CD4-positive, alpha-beta T cell (primary cell): ENCODE data around the gene ABCA13. TPM values are rescaled to one million over a fixed set of nuclear protein-coding genes. Genes with fewer than 3 reads are reported as not detected.

Experiments used
- ATAC-seq: fragments of 200-7000 bp; cut with Tn5 transposase; one replicate; pipeline ENCODE4 v1.10.0; 2022; ENCODE audit warnings: mild to moderate bottlenecking; ENCODE audit not compliant: poor library complexity
- CTCF ChIA-PET: fragments of 350-600 bp; sonication (Branson Sonifier 250); formaldehyde crosslinking; loops from one replicate; lab custom pipeline; 2021; ENCODE audit warnings: antibody characterized with exemption, inconsistent platforms; lab: Charles Lee
- POLR2A ChIA-PET: fragments of 350-600 bp; sonication (Branson Sonifier 250); formaldehyde crosslinking; loops from one replicate; lab custom pipeline; 2021; ENCODE audit warnings: antibody characterized with exemption, inconsistent platforms; lab: Charles Lee
- DNase-seq, 14 experiments: peaks; one replicate each; pipeline ENCODE4 v3.0.0-alpha.2; 2013 to 2020; ENCODE audit warnings: mixed read lengths in 2 of 14
- H3K27ac ChIP-seq, 2 donors: one replicate each; pipeline versions ENCODE4 v1.5.1 to v1.7.0; 2013; ENCODE audit warnings: low read length in 2 of 2, low read depth in 1 of 2, mild to moderate bottlenecking in 1 of 2
- H3K27me3 ChIP-seq, 2 experiments: 1 replicate in 1 of 2; 2 replicates in 1 of 2; pipeline versions ENCODE4 v1.6.1 to v1.7.0; 2013; ENCODE audit warnings: low read length in 2 of 2, control low read depth in 1 of 2, mild to moderate bottlenecking in 1 of 2, moderate library complexity in 1 of 2; ENCODE audit not compliant: insufficient read depth in 2 of 2, control insufficient read depth in 1 of 2
- H3K36me3 ChIP-seq: one replicate; pipeline ENCODE4 v1.6.1; 2013; ENCODE audit warnings: low read length, control low read depth; ENCODE audit not compliant: insufficient read depth
- H3K4me1 ChIP-seq: one replicate; pipeline ENCODE4 v1.6.1; 2013; ENCODE audit warnings: low read length, control low read depth; ENCODE audit not compliant: insufficient read depth
- H3K4me3 ChIP-seq: one replicate; pipeline ENCODE4 v1.5.1; 2013; ENCODE audit warnings: mild to moderate bottlenecking, low read length, moderate library complexity
- H3K9me3 ChIP-seq, 2 experiments: 1 replicate in 1 of 2; 2 replicates in 1 of 2; pipeline versions ENCODE4 v1.6.1 to v1.7.0; 2013; ENCODE audit warnings: low read length in 2 of 2, mild to moderate bottlenecking in 2 of 2, control low read depth in 1 of 2, moderate library complexity in 1 of 2; ENCODE audit not compliant: control insufficient read depth in 1 of 2, insufficient read depth in 1 of 2
- H3K27ac Mint-ChIP-seq: one replicate; pipeline ENCODE4 v1.8.0; 2020; ENCODE audit warnings: mixed read lengths
- H3K27me3 Mint-ChIP-seq: one replicate; pipeline ENCODE4 v1.8.0; 2021; ENCODE audit warnings: mixed read lengths
- H3K36me3 Mint-ChIP-seq: one replicate; pipeline ENCODE4 v1.8.0; 2021; ENCODE audit warnings: low read depth, mixed read lengths
- H3K4me1 Mint-ChIP-seq: one replicate; pipeline ENCODE4 v1.8.0; 2021; ENCODE audit warnings: low read depth, mixed read lengths
- H3K4me3 Mint-ChIP-seq: one replicate; pipeline ENCODE4 v1.8.0; 2020; ENCODE audit warnings: mild to moderate bottlenecking, mixed read lengths
- H3K9me3 Mint-ChIP-seq: one replicate; pipeline ENCODE4 v1.8.0; 2020; ENCODE audit warnings: mixed read lengths
- intact Hi-C, 2 experiments: fragments of 100-400 bp; cut with DNase I in 1 of 2; cut with micrococcal nuclease in 1 of 2; formaldehyde crosslinking; loops; one replicate each; pipeline versions ENCODE4 v1.15.1 to v1.9.0; 2023 to 2025; cut with DNase I, micrococcal nuclease
- total RNA-seq, 174 experiments: library from RNA in 2 of 174; stranded (reverse) in 2 of 174; gene quantifications; one replicate each; pipeline ENCODE4 v1.2.3 and lab custom pipeline; 2021 to 2026
- TF ChIP-seq, protein P1 (sequence below): fragments of 200-600 bp; IDR thresholded peaks from one replicate; pipeline ENCODE4 v1.8.0; 2022; ENCODE audit warnings: antibody characterized with exemption, mild to moderate bottlenecking

ABCA13 gene
- total RNA-seq, 2 experiments from 2014 or later: not detected

DNA sequence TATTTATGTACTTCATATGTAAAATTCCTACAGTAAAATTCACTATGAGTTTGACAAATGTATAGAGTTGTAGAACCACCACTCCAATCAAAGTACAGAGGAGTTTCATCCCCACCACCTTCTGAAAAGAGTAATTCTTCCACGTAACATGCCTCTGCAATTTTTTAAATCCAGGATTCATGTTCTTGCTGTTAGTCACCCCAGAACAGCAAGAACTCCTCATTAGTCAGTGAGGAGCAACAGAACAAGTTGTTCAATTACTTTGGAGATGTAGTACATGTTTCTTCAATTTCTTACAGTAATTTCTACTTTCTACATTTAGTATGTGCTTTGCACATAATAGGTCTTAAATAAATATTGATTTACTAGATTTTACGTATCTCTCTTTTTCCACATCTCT, 248.1 kb downstream of the ABCA13 start:
- no peaks in the 10 kb centered on the region for H3K4me1 ChIP-seq
- no peak overlapping the region for H3K4me3 ChIP-seq
- intact Hi-C loops: no loop called here
- H3K9me3 ChIP-seq: no peaks in the 10 kb centered on the region
- H3K27me3 ChIP-seq: no peaks in the 10 kb centered on the region
- Mint-ChIP-seq H3K9me3 (no peaks in the 10 kb centered on the region), H3K36me3 (no peaks in the 10 kb centered on the region), H3K4me3 (no peak overlapping the region), H3K27ac (no peak overlapping the region), H3K27me3 (no peaks in the 10 kb centered on the region), H3K4me1 (no peaks in the 10 kb centered on the region)
- ChIA-PET POLR2A (no interaction called here), CTCF (no interaction called here)
- H3K27ac ChIP-seq: no peak overlapping the region
- no peaks in the 10 kb centered on the region for H3K36me3 ChIP-seq
- ATAC-seq (no peak), DNase-seq (no peak)
- TF ChIP-seq, protein P1, sequence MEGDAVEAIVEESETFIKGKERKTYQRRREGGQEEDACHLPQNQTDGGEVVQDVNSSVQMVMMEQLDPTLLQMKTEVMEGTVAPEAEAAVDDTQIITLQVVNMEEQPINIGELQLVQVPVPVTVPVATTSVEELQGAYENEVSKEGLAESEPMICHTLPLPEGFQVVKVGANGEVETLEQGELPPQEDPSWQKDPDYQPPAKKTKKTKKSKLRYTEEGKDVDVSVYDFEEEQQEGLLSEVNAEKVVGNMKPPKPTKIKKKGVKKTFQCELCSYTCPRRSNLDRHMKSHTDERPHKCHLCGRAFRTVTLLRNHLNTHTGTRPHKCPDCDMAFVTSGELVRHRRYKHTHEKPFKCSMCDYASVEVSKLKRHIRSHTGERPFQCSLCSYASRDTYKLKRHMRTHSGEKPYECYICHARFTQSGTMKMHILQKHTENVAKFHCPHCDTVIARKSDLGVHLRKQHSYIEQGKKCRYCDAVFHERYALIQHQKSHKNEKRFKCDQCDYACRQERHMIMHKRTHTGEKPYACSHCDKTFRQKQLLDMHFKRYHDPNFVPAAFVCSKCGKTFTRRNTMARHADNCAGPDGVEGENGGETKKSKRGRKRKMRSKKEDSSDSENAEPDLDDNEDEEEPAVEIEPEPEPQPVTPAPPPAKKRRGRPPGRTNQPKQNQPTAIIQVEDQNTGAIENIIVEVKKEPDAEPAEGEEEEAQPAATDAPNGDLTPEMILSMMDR: no peak

DNA sequence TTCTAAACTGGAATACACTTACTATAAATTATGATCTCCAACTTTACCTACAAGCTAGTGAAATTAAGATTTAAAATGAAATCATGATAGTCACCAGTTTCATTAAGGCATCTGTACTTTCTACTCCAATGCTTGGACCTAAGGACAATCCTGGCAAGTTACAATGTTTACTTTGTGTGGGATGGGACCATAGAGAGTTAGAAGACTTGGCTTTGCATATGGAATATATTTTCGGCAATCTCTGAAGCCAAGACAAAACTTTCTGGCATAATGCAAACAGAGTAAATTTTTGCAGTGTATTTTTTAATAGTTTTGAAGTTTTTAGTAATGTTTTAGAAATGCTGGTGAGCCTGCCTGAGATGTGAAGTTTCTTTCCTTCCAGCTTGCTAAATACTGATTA, 248.9 kb downstream of the ABCA13 start:
- H3K4me3 Mint-ChIP-seq: no peak overlapping the region
- ATAC-seq (no peak), DNase-seq (no peak)
- no peaks in the 10 kb centered on the region for H3K36me3 ChIP-seq
- ChIA-PET POLR2A (no interaction called here), CTCF (no interaction called here)
- no peak overlapping the region for H3K4me3 ChIP-seq
- H3K27ac ChIP-seq: no peak overlapping the region
- intact Hi-C loops: no loop called here
- no peaks in the 10 kb centered on the region for H3K27me3 ChIP-seq
- no peaks in the 10 kb centered on the region for H3K9me3 Mint-ChIP-seq
- no peaks in the 10 kb centered on the region for H3K9me3 ChIP-seq
- no peaks in the 10 kb centered on the region for H3K36me3 Mint-ChIP-seq
- H3K27me3 Mint-ChIP-seq: no peaks in the 10 kb centered on the region
- no peaks in the 10 kb centered on the region for H3K4me1 Mint-ChIP-seq
- TF ChIP-seq, protein P1: no peak
- no peaks in the 10 kb centered on the region for H3K4me1 ChIP-seq
- H3K27ac Mint-ChIP-seq: no peak overlapping the region

DNA sequence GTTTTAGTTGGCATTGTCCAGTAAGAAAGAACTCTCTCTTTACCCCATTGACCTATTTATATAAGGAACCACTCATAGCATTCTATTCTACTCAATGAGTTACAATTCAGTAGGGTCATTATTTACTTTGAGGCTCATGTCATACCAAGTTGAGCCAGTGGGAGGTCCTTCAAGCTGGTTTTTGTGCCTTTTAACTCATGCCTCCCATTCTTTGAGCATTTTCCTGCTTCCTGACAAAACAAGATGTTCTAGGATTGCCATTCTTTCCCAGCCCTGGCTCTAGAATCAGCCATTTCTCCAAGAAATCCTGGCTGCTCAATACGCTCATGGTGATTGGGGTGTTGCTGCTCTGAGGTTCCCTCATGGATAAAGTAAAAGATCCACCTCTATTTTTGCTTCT, 250.1 kb downstream of the ABCA13 start:
- Histone ChIP-seq H3K9me3 (no peaks in the 10 kb centered on the region), H3K36me3 (no peaks in the 10 kb centered on the region), H3K27ac (no peak overlapping the region), H3K4me1 (no peaks in the 10 kb centered on the region), H3K27me3 (no peaks in the 10 kb centered on the region), H3K4me3 (no peak overlapping the region)
- Mint-ChIP-seq H3K27me3 (no peaks in the 10 kb centered on the region), H3K4me3 (no peak overlapping the region), H3K4me1 (no peaks in the 10 kb centered on the region), H3K9me3 (no peaks in the 10 kb centered on the region), H3K27ac (no peak overlapping the region), H3K36me3 (no peaks in the 10 kb centered on the region)
- TF ChIP-seq, protein P1: no peak
- ATAC-seq (no peak), DNase-seq (no peak)
- POLR2A ChIA-PET: no interaction called here
- CTCF ChIA-PET: no interaction called here
- intact Hi-C loops: no loop called here
